Measurements from ENCODE around the gene TFAP2D.

Gene TFAP2D

GRCh38 chr6:50691814-50692495 is 21.4 kb upstream of the TFAP2D start:
- no peak for TF ChIP-seq CTCF (IDR thresholded peaks at IDR 0.05)
- Histone ChIP-seq H3K4me1 (ENCODE audit: control insufficient read depth in 1 of 2, insufficient read depth in 1 of 2, low read depth in 1 of 2, low read length in 1 of 2) (no peaks in the 10 kb centered on the region), H3K27me3 (no peaks in the 10 kb centered on the region), H3K9me3 (no peaks in the 10 kb centered on the region), H3K4me3 (ENCODE audit: low read depth in 1 of 2, low read length in 1 of 2) (no peak overlapping the region), H3K27ac (no peak overlapping the region), H3K36me3 (no peaks in the 10 kb centered on the region)

- Histone ChIP-seq H3K27me3 (peaks cover 9% of the 10 kb centered on the region), H3K4me3 (ENCODE audit: low read depth in 1 of 2, low read length in 1 of 2) (no peak overlapping the region), H3K4me1 (ENCODE audit: control insufficient read depth in 1 of 2, insufficient read depth in 1 of 2, low read depth in 1 of 2, low read length in 1 of 2) (no peaks in the 10 kb centered on the region), H3K36me3 (no peaks in the 10 kb centered on the region), H3K9me3 (no peaks in the 10 kb centered on the region), H3K27ac (no peak overlapping the region)
- TF ChIP-seq CTCF (IDR thresholded peaks at IDR 0.05), result no peak
These were observed 14.8 kb upstream of the TFAP2D start for GRCh38 chr6:50698546-50698945.

GRCh38 chr6:50699051-50699775 is 14.1 kb upstream of the TFAP2D start:
- TF ChIP-seq CTCF (IDR thresholded peaks at IDR 0.05), result no peak
- Histone ChIP-seq H3K9me3 (no peaks in the 10 kb centered on the region), H3K4me3 (ENCODE audit: low read depth in 1 of 2, low read length in 1 of 2) (no peak overlapping the region), H3K36me3 (no peaks in the 10 kb centered on the region), H3K4me1 (ENCODE audit: control insufficient read depth in 1 of 2, insufficient read depth in 1 of 2, low read depth in 1 of 2, low read length in 1 of 2) (no peaks in the 10 kb centered on the region), H3K27ac (no peak overlapping the region), H3K27me3 (peaks cover 9% of the 10 kb centered on the region)

GRCh38 chr6:50706575-50706974 is 6.8 kb upstream of the TFAP2D start:
- TF ChIP-seq CTCF (IDR thresholded peaks at IDR 0.05), result no peak
- no peak overlapping the region for H3K27ac ChIP-seq
- peaks cover 69% of the 10 kb centered on the region for H3K27me3 ChIP-seq
- H3K9me3 ChIP-seq, result no peaks in the 10 kb centered on the region
- H3K4me1 ChIP-seq (ENCODE audit: control insufficient read depth in 1 of 2, insufficient read depth in 1 of 2, low read depth in 1 of 2, low read length in 1 of 2), result no peaks in the 10 kb centered on the region
- H3K4me3 ChIP-seq (ENCODE audit: low read depth in 1 of 2, low read length in 1 of 2), result no peak overlapping the region
- H3K36me3 ChIP-seq, result no peaks in the 10 kb centered on the region

GRCh38 chr6:50707191-50707590 is 6.1 kb upstream of the TFAP2D start:
- no peak for TF ChIP-seq CTCF (IDR thresholded peaks at IDR 0.05)
- Histone ChIP-seq H3K4me1 (ENCODE audit: control insufficient read depth in 1 of 2, insufficient read depth in 1 of 2, low read depth in 1 of 2, low read length in 1 of 2) (no peaks in the 10 kb centered on the region), H3K36me3 (no peaks in the 10 kb centered on the region), H3K27me3 (peaks cover 75% of the 10 kb centered on the region), H3K4me3 (ENCODE audit: low read depth in 1 of 2, low read length in 1 of 2) (no peak overlapping the region), H3K27ac (no peak overlapping the region), H3K9me3 (no peaks in the 10 kb centered on the region)

All from neutrophil (primary cell).